HG03064 (cell line): ENCODE measurements around the gene NUMB.

Experiments
- ATAC-seq: cut with Tn5 transposase; IDR thresholded peaks from one replicate; pipeline ENCODE4 v1.9.1; 2021; ENCODE audit warnings: low read depth; ENCODE audit not compliant: unreplicated experiment

The NUMB gene

GRCh38 chr14:73466861-73467260 is 8.5 kb upstream of the NUMB start:
- no peak for ATAC-seq

- ATAC-seq: no peak
Observed at GRCh38 chr14:73465823-73466532, 7.6 kb upstream of the NUMB start.

GRCh38 chr14:73463411-73463810 is 5.1 kb upstream of the NUMB start:
- no peak for ATAC-seq

DNA sequence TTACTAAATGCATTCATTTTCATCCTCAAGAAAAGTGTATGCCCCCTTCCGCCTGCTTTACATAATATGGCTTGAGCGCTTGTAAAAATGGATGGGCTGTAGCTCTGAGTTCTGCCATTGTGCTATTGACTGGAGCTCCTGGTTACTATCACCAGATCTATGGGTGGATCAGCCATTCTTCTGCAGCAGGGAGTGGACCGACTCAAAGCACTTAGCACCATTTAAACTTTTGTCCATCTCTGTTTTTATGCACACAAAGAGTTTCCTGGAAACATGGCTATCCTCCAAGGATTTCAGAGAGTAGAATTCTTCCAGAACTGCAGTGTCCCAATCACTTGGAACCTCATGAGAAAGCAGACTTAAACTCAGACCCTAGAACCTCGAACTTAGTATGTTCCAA is 4.5 kb upstream of the NUMB start:
- no peak for ATAC-seq

DNA sequence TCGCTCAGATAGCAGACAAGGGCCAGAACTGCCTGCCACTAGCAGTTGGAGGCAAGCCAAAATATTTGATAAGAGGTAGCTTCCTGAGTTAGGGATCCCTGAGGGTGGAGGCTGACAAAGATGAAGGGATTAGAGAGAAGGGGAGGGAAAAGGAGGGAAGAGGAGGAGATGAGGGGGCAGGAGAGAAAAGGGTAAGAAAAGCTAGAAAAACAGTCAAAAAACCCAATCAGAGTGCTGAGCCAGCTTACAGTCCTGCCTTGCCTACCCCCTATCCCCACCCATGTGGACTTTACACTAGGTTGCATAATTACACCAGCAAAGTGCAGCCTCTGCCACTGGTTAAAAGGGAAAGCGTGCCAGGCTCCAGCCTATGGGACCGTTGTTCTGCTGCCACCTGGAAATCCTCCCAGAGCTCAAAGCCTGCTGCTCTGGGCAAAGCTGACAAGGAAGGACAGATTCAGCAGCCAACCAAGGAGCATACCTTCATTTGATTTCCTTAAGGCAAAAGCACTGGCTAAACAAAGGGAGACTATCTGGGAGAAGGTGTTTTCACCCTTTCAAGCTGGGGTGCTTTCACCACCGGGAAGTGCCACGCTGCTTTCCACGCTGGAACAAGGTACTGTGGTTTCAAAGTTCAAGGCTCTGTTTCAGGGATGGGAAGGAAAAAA is 3.8 kb upstream of the NUMB start:
- ATAC-seq: no peak

DNA sequence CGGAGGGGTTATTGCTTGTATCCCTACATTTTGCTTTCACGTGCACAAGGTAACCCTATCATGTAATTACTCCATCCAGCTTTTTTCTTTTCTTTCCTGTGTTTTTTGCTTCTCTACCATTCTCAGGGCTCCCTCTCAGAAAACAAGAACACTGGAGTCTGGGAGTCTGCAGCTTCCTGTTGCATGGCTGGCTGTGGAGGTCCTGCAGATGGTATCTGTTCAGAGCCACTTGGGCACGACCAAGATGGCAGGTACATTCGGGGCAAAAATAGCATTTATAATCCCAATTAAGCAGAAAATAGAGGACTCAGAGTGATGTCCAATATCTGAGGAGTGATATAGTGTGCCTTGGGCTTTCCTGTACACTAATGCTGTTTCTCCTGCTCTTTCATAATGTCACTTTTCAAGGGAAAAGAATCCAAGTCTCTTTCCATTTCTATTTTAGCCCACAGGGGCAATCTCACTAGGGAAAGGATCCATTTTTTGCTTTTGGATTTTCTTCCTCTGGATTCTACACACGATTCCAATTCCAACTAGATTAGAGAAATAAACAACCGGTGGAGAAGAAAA is 3.2 kb upstream of the NUMB start:
- ATAC-seq: no peak

DNA sequence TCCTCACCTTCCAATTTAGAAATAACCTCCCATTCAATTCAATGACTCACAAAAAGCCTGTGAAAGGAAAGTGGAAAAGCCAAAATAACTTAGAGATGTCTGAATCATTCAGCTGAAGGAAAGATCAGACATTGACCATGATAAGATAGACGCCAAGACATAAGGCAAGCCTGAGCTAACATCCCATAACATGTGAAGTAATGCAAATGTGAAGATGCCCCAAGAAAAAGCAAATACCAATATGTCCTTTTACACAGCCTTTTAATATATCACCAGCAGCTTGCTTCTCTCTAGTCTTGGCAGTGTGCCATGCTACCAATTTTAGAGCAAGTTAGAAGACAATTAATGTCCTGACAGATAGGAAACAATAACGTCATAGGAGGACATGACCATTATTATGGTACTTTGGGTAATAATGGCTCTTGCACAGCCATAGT is 2.4 kb upstream of the NUMB start:
- no peak for ATAC-seq

DNA sequence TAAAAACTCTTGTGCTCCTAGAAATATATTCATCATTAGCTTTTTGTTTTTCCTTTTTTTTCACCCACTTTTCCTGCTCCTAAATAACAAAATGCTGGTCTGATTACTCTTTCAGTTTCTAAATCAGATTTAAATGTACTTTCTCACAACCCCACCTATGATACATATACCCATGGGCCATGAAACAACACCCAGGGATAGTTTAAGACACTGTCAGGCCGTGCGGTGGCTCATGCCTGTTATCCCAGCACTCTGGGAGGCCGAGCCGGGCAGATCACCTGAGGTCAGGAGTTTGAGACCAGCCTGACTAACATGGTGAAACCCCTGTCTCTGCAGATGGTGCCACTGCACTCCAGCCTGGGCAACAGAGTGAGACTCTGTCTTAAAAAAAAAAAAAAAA is 1.6 kb upstream of the NUMB start:
- ATAC-seq: no peak

- no peak for ATAC-seq
Observed at GRCh38 chr14:73457924-73458182, 493 bp downstream of the NUMB start.

DNA sequence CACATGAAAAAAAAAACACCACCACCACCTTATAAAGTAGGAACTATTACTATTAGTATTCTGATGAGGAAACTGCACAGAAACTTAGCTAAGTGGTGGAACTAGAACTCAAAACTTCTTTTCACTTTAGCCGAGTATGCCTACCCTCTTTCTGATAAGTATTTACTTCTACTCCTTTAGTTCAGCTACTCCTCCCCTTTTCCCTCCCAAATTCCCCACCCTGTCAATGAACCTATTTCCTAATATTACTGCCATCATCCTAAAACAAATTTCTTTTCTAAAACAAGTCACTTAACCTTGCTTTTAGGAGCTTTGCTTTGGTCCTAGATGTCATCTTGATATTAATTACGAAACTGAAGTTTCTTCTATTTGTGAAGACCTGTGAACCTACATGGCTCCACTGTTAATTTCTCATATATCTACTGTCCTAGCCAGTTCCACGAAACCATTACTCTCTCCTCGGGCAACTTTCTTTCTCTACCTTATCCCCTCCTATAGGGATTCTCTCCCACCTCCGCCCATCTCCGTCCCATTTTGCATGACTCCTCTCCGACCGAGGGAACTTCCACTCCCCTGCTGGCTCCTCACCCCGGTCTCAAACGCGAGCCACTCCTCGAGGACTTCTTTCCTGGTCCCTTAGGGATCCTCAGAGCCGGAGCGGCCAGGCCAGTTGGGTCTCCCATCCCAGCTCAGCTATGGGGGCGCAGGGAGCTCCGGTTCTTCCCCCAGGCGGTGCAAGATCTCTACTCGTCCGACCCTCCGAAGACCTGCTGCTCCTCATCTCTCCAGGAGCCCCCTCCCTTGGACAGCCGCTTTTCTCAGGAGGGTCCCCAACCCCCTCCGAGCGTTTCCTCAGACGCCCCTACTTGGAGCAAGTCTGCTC is 1.1 kb downstream of the NUMB start:
- no peak for ATAC-seq

- ATAC-seq: no peak
Observed at GRCh38 chr14:73455294-73455693, 3.1 kb downstream of the NUMB start.

DNA sequence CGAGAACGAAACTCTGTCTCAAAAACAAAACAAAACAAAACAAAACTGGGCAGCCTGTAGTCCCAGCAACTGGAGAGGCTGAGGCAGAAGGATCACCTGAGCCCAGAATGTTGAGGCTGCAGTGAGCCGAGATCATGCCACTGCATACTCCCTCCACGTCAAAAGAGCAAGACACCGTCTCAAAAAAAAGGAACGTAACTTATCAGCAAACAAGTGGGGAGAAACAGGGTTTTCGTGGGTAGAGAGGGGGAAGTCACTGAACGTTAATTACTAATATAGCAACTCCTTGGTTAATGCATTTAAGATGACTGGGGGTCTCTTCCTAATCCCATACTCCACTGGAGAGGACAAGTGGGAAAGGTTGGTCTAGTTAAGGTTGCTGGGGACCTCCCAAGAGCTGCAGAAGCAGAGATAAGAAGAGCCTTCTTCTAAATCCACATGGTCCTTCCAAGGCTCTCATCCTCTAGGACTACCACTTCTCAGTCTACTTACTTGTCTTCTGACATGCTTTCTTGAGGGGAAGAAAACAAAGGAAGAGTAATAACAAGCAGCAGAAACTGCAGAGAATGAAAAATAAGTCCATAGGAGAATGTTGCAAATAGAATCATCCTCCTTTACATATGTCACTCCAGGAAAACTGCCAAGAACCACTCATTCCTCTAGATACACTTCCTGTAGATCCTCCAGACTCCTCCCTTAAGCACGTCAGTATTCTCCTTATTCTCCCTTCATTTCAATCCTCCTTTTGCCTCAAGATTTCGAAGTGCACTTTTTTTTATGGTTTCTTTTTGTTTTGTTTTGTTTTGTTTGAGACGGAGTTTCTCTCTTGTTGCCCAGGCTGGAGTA is 5.8 kb downstream of the NUMB start:
- no peak for ATAC-seq

DNA sequence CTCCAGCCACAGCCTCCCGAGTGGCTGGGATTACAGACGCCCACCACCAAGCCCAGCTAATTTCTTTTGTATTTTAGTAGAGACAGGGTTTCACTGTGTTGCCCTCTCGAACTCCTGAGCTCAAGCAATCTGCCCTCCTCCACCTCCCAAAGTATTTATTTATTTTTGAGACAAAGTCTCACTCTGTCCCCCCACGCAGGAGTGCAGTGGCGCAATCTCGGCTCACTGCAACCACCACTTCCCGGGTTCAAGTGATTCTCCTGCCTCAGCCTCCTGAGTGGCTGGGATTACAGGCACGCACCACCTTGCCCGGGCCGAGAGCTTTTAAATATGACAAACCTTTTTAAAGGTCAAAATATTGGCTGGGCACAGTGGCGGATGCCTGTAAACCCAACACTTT is 14.6 kb downstream of the NUMB start:
- ATAC-seq: no peak

- no peak for ATAC-seq
Observed at GRCh38 chr14:73441286-73441685, 17.1 kb downstream of the NUMB start.

GRCh38 chr14:73438993-73439392 is 19.4 kb downstream of the NUMB start:
- ATAC-seq: no peak

GRCh38 chr14:73437206-73437605 is 21.1 kb downstream of the NUMB start:
- ATAC-seq: no peak

DNA sequence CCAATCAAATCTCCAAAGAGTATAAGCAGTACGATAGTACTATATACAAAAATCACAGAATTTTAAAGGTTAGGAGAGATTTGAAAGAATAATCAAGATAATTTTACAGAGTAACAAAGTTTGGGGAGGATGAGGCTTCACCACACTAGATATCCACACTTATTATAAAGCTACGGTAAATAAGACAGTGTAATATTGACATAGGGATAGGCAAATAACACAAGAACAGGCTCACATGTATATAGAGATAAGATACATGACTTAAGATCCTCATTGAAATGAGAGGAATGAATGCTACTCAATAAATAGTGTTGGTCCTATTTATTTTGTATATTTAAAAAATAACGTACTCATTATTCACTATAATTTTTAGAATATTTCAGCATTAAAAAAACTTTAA is 26.2 kb downstream of the NUMB start:
- ATAC-seq: no peak

DNA sequence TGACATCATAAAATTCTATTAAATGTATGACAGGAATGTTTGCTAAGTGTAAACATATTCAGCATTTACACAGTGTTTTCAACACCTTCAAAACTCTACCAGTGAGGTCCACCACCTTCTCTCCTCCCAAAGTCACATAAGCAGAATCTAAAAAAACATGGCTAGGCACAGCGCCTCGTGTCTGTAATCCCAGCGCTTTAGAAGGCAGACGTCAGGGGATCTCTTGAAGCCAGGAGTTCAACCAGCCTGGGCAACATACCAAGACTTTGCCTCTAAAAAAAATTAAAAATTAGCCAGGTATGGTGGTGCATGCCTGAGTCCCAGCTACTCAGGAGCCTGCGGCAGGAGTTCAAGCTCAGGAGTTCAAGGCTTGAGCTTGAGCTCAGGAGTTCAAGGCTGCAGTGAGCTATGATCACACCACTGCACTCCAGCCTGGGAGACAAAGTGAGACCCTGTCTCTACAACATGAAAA is 30.0 kb downstream of the NUMB start:
- ATAC-seq: no peak

- no peak for ATAC-seq
Observed at GRCh38 chr14:73427516-73428264, 30.7 kb downstream of the NUMB start.

DNA sequence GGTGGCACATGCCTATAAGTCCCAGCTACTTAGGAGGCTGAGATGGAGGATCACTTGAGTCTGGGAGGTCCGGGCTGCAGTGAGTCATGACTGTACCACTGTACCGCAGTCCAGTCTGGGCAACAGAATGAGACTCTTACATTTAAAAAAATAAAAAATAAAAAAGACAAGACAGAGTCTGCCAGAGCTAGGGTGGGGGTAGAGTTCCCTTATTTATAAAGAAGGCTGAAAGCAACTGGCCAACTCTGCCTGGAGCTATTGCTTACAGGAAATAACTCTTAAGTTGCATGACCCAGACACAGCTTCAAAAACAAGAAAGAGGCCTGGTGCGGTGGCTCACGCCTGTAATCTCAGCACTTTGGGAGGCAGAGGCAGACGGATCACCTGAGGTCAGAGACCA is 31.5 kb downstream of the NUMB start:
- ATAC-seq: no peak
